Stimulated activated CD8-positive, alpha-beta memory T cell treated with anti-CD3 and anti-CD28 coated beads, Interleukin-15, amount 100 ng/mL, for 1 hour (primary cell): ENCODE data around the gene FBXL14.

ENCODE experiments used
- DNase-seq: peaks from one replicate; pipeline ENCODE4 v3.0.0-alpha.2; 2020; ENCODE audit warnings: low read depth

Gene FBXL14

DNA sequence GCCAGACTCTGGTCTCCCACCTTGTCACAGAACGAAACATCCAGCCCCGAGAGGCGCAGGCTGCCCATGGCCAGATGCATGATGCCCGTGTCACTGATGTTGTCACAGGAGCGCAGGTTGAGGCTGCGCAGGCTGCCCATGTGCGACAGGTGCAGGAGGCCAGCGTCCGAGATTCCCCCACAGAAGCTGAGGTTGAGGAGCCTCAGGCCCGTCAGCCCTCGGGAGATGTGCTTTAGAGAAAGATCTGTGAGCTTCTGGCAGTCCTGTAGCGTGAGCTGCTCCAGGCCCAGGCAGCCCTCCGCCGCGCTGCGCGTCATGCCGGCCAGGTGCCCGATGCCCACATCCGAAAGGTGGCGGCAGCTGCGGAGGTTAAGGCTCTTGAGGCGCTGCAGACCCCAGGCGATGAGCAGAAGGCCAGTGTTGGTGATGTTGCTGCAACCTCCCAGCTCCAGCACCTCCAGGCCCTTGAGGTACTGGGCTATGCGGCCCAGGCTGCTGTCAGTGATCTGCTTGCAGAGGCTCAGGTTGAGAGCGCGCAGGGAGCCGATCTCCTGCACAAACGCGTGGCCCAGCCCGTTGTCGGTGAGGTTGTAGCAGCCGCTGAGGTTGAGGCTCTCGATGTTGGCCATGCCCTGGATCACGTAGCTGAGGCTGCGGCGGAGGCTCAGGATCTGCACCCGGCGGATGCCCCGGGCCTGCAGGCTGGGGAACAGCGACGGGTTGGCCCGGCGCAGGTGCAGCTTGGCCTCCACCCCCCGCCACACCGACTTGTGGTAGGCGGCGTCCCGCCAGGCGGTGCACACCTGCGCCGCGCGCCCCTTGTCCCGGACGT is 991 bp downstream of the FBXL14 start:
- no peak for DNase-seq

DNA sequence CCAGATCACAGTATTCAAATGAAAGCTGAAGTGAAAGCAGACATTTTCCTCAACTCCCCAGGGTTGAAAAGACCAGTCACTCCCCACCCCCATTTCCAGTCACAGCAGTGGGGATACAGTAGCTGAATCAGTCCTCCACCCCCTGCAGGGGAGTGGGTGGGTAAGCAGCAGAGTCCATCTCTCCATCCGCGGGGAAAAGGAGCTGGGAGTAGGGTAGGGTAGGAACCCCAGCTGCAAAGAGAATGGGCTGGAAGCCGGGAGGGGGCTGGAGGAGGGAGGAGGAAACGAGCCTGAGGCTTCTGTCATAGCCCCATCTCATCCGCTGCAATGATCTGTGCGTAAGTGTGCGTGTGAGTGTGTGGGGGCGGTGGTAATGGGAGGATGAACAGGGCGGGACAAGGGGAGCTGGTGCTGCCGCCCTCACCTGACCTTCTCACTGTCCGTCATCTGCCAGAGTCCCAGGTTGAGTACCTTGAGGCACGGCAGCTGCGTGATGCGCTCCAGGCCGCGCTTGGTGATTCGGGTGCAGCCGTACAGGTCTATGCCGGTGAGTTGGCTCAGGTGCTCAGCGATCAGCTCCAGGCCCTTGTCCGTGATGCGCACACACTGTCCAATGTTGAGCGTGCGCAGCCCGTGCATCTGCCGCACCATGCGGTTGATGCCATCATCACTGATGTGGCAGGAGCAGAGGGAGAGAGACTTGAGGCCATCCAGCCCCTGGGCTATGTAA is 1.8 kb downstream of the FBXL14 start:
- DNase-seq: no peak

DNA sequence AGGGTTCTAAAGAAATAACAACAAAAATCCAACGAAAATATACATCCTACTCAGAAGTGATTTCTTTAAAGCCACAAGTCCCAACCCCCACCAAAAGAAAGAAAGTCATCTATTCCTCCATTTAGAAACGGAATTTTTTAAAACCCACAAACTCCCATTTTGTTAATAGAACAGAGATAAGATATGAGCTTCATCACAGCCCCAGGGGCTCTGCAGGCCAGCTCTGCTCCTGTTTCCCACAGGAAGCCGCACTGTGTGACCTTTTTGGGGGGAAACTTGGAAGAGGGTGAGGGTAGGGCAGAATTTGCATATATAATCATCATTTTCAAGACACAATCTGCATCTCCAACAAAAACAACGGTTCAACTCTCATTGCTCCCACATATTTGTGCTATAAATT is 2.8 kb downstream of the FBXL14 start:
- DNase-seq: no peak

GRCh38 chr12:1591034-1591433 is 3.3 kb downstream of the FBXL14 start:
- no peak for DNase-seq

- no peak for DNase-seq
Observed at GRCh38 chr12:1590221-1590979, 4.0 kb downstream of the FBXL14 start.

- no peak for DNase-seq
Observed at GRCh38 chr12:1588575-1588947, 5.8 kb downstream of the FBXL14 start.

GRCh38 chr12:1587927-1588574 is 6.3 kb downstream of the FBXL14 start:
- no peak for DNase-seq

GRCh38 chr12:1584326-1584725 is 10.1 kb downstream of the FBXL14 start:
- DNase-seq: no peak

DNA sequence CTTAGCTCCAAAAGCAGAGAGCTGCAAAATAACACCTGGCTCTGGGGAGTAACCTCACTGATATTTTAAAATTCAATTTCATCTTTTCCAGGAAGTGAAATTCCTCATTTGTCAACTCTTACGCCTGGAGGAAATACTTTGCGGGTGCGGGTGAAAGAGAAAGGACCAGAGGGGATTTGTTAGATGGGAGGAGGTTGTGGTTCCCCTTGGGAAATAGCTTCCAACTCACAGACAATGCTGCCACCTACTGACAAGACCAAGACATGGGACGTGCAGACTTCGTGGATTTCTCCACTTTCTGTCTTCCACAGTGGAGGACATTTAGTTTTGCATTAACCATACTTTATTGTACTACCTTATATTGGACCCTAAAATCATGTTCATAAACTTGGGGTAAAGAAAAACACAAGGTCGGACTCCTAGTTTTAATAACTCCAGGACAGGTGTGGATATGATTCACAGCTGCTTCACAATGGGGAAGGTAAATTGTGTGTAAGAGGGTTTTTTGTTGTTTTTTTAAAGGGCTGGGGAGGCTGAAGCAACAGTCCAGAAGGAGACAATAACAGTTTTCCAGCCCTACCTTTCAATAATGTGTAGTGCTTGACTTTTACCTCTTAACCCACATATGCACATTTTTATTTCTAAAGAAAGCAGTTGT is 10.8 kb downstream of the FBXL14 start:
- DNase-seq: no peak

GRCh38 chr12:1582709-1583050 is 11.7 kb downstream of the FBXL14 start:
- no peak for DNase-seq

- DNase-seq: no peak
Observed at GRCh38 chr12:1581973-1582708, 12.2 kb downstream of the FBXL14 start.

DNA sequence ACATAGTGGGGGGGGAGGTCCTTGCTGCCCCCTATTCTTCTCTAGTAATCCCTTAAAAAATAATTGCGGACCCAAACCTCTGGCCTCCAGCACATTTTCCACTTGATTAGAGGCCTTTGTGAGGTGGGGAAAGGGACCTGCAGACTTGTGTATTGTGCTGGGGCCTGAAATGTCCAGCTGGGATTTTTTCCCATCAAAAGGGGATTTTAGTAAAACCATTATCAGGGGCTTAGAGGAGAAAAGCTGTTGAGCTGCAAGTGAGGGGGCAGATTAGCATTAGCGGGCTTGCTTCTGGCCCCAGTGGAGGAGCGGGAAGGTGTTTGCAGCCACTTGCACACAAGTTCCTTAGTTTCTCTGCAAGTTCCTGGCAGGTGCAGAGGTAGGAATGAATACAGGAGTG is 13.9 kb downstream of the FBXL14 start:
- no peak for DNase-seq

DNA sequence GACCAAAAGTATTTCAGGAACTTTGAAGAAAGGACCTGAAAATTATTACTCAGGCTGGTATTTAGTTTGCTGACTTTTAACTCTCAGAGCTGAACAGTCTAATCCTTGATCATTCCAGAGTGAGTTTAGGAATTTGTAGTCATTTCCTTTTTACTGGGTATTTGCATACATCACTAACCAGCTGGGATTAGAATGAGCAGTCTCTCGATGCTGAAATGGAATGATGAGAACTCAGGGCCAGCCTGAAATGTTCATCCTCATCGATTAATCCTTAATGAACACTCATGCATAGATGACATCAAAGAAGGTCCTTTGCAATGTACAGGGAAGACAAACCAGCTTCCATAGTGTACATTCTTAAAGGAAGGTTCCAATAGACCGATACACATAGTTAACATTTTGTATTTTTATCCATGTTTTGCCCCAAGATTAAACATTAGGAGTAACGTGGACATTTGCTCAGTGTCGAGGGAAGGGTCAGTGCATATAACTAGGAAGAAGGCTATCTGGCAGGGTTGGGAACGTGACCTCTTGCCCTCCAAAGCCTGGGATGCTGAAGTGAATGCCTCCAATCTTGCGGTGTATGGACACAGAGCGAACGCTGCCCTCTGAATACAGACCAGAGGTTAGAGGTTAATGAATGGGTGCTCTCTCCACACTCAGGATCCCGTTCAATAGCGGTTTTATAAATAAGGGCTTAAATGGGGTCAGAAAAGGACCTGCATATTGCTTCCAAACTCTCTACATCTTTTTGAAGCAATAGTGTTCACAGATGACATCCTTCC is 14.5 kb downstream of the FBXL14 start:
- DNase-seq: no peak

DNA sequence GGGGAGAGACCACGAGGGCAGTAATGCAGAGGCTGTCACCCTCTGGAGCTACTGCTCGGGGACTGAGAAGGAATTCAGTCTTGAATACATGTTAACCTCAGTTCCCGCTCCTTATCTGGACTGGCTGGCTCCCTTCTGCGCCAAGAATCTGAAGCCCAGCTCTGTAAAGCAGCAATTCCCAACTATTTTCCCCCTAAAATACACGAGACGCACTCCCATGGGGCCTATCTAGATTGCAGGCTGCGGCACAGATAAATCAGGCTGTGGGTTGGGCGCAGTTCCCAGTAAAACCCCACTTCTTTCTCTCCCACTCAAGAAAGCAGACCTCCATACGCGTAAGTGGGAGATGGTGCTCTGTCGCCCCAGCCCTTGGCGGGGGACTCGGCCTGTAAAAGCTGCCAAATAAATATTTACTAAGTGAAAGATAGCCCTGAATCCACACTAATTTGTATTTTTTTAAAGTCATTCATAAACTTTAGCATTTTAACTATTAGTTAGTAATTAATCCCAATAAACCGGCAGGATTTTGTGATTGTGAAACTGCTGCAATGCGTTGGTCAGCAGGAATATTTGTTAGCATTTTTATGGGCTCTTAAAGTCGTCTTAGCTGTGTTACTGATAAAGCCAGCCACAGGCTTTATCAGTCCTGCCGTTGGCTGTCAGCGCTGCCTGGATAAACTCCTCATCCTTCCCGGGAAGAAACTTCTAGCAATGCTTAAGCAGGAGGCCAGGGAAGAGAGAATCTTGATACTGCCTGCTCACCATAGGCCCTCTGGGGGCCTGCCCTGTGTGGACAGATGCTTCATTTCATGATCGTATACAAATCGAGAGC is 17.8 kb downstream of the FBXL14 start:
- no peak for DNase-seq

DNA sequence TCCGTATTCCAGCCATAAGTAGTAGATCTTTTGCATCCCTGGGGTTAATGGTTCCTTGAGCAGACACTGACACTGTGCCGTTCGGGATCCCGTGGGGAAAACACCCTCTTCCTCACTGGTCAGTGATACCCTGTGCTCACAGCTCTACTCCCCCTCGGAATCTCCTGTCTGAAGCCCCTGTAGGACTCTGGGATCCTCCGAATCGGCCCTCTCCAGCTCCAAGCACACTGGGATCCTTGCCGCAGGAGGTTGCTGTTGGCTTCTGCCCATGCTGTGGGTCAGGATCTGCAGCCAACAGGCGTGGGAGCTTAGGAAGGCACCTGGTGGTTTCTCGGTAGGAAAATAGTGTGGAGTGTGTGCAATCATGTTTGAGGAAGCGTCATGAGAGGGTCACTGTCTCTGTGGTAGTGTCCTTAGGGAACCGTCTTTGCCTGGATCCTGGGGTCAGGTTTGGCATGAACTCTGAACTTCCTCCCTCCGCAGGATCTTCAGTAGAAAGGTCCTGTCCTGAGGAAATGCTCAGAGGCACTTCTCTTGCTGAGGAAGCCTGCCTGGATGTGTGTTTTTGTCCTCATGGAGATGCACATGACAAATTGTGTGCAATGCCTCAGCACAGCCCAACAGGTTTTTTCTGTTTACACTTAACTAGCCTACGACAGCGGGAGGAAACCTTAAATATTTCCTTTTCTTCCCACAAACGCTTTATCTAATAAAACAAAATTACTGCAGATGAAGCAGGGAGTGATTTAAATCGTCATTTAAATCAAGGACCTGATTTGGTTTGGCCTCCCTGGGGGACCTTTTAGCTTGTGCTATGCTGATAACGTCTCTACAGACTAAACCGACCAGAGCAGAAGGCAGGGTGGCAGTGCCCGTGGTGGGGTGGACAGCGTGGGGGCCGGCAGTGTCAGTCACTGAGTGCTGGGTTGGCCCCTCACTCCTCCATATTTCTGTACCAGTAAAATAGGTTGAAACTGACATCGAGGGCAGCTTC is 18.7 kb downstream of the FBXL14 start:
- DNase-seq: no peak

GRCh38 chr12:1574865-1575259 is 19.5 kb downstream of the FBXL14 start:
- DNase-seq: no peak

DNA sequence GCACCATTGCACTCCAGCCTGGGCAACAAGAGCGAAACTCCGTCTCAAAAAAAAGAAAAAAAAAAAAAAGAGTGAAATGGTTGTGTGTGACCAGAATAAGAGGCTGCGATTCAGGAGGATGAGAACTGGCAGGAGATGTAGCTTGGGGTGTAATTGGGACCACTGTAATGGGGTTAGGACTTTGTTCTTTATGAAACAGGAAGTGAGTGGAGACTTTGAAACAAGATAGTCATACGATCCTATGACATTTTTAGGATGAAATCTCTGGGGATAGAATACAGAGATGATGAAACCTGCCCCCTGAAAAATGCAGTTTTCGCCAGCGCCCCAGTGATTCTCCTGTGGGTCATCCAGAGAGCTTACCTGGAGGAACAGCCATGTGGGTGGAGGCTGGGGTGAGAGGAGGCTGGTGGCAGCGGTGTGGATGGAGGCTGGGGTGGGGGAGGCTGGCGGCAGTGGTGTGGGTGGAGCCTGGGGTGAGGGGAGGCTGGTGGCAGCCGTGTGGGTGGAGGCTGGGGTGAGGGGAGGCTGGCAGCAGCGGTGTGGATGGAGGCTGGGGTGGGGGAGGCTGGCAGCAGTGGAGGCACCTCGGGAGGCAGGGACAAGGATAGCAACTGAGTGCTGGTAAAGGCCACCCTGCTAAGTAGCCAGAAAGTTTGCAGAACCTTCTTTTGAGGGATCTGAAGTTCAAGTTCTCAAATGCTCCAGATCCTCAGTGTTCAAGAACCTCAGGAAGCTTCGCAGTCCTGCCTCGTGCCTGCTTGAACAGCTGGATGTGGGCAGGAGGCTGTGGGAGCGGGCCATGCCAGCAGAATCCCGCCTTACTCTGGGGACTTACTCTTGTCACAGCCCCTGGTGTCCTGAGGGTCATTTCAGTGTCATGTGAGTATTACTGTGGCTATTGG is 20.2 kb downstream of the FBXL14 start:
- DNase-seq: no peak
